ENCODE data around the gene METRNL. TPM values are rescaled to one million over a fixed set of nuclear protein-coding genes. Genes with fewer than 3 reads are reported as not detected.

The METRNL gene
- total RNA-seq, 1 experiment from 2014 or later, result 21.0 TPM

- in situ Hi-C loops (cut with HindIII; ENCODE audit: low pct_unique_long_range_greater_than_20kb, low sequenced_read_pairs) (no loop called here), intact Hi-C loops (cut with micrococcal nuclease; ENCODE audit: unreplicated experiment) (no loop called here)
- no peaks in the 10 kb centered on the region for H3K27me3 ChIP-seq (ENCODE audit: control insufficient read depth, insufficient read depth, low read length)
- peaks cover 10% of the 10 kb centered on the region for H3K4me1 ChIP-seq (ENCODE audit: control insufficient read depth, insufficient read depth, low read length)
- TF ChIP-seq TCF7L2 (IDR thresholded peaks at IDR 0.05; ENCODE audit: low read depth, low read length), result no peak
- TF ChIP-seq SIN3A (IDR thresholded peaks at IDR 0.05; ENCODE audit: borderline replicate concordance, insufficient read depth, low read depth, low read length), result no peak
- TF ChIP-seq REST (IDR thresholded peaks at IDR 0.05; ENCODE audit: insufficient read depth in 1 of 2, low read depth in 2 of 2, low read length in 1 of 2), result no peak
- TF ChIP-seq CTCF (IDR thresholded peaks at IDR 0.05), result no peak
- no peak for TF ChIP-seq POLR2AphosphoS5 (IDR thresholded peaks at IDR 0.05; ENCODE audit: low read depth, low read length)
- H3K27ac ChIP-seq (ENCODE audit: low read length), result no peak overlapping the region
- H3K4me3 ChIP-seq (ENCODE audit: low read depth in 2 of 2, low read length in 2 of 2), result no peak overlapping the region
- H3K36me3 ChIP-seq (ENCODE audit: control insufficient read depth, insufficient read depth, low read length), result no peaks in the 10 kb centered on the region
- ChIA-PET CTCF (no interaction called here), POLR2A (no interaction called here)
- DNase-seq (ENCODE audit: low read depth, low spot score), result no peak
- H3K9me3 ChIP-seq (ENCODE audit: control insufficient read depth, insufficient read depth, low read depth, low read length), result no peaks in the 10 kb centered on the region
- no peak for ATAC-seq
- BruUV-seq (replicated peaks), result no TSS peak
Observed at GRCh38 chr17:83087788-83088360, 8.5 kb downstream of the METRNL start.

GRCh38 chr17:83088451-83088850 is 9.0 kb downstream of the METRNL start:
- BruUV-seq (replicated peaks), result no TSS peak
- ATAC-seq, result no peak
- ChIA-PET POLR2A (no interaction called here), CTCF (no interaction called here)
- TF ChIP-seq TCF7L2 (IDR thresholded peaks at IDR 0.05; ENCODE audit: low read depth, low read length) (no peak), REST (IDR thresholded peaks at IDR 0.05; ENCODE audit: insufficient read depth in 1 of 2, low read depth in 2 of 2, low read length in 1 of 2) (no peak), POLR2AphosphoS5 (IDR thresholded peaks at IDR 0.05; ENCODE audit: low read depth, low read length) (no peak), SIN3A (IDR thresholded peaks at IDR 0.05; ENCODE audit: borderline replicate concordance, insufficient read depth, low read depth, low read length) (no peak), CTCF (IDR thresholded peaks at IDR 0.05) (no peak)
- in situ Hi-C loops (cut with HindIII; ENCODE audit: low pct_unique_long_range_greater_than_20kb, low sequenced_read_pairs) (no loop called here), intact Hi-C loops (cut with micrococcal nuclease; ENCODE audit: unreplicated experiment) (no loop called here)
- DNase-seq (ENCODE audit: low read depth, low spot score), result no peak
- H3K27me3 ChIP-seq (ENCODE audit: control insufficient read depth, insufficient read depth, low read length), result no peaks in the 10 kb centered on the region
- H3K9me3 ChIP-seq (ENCODE audit: control insufficient read depth, insufficient read depth, low read depth, low read length), result no peaks in the 10 kb centered on the region
- no peak overlapping the region for H3K4me3 ChIP-seq (ENCODE audit: low read depth in 2 of 2, low read length in 2 of 2)
- peaks cover 6% of the 10 kb centered on the region for H3K4me1 ChIP-seq (ENCODE audit: control insufficient read depth, insufficient read depth, low read length)
- H3K27ac ChIP-seq (ENCODE audit: low read length), result no peak overlapping the region
- no peaks in the 10 kb centered on the region for H3K36me3 ChIP-seq (ENCODE audit: control insufficient read depth, insufficient read depth, low read length)

Measured in Panc1 (cell line).